Esophagus muscularis mucosa (tissue), 4 donors: ENCODE results near the gene PHACTR4. TPM values are rescaled to one million over a fixed set of nuclear protein-coding genes. Genes with fewer than 3 reads are reported as not detected.

Experiments used
- DNase-seq: peaks from one replicate; pipeline ENCODE4 v3.0.0-alpha.2; 2017; ENCODE audit errors: extremely low spot score
- H3K27ac ChIP-seq, 4 donors: fragments of 200-600 bp; sonication (generic); replicated peaks in 1 of 4; 1 replicate in 3 of 4; 2 replicates in 1 of 4; pipeline ENCODE4 v1.5.1; 2016 to 2019; ENCODE audit warnings: mild to moderate bottlenecking in 1 of 4
- H3K27me3 ChIP-seq, 4 donors: fragments of 200-600 bp; sonication (generic); one replicate each; pipeline versions ENCODE4 v1.5.1 to v1.6.0; 2016 to 2019
- H3K36me3 ChIP-seq, 4 donors: fragments of 200-600 bp; sonication (generic); one replicate each; pipeline ENCODE4 v1.5.1; 2016 to 2019
- H3K4me1 ChIP-seq, 4 donors: fragments of 200-600 bp; sonication (generic); one replicate each; pipeline ENCODE4 v1.5.1; 2016 to 2019
- H3K4me3 ChIP-seq, 4 donors: fragments of 200-600 bp; sonication (generic); 1 replicate in 2 of 4; 2 replicates in 2 of 4; pipeline ENCODE4 v1.5.1; 2016 to 2019; ENCODE audit warnings: mild to moderate bottlenecking in 4 of 4, moderate library complexity in 1 of 4
- H3K9me3 ChIP-seq, 4 donors: fragments of 200-600 bp; sonication (generic); 1 replicate in 3 of 4; 2 replicates in 1 of 4; pipeline ENCODE4 v1.5.1; 2016 to 2019
- CTCF ChIP-seq, 3 experiments: fragments of 200-600 bp in 2 of 3; fragments of 450-650 bp in 1 of 3; sonication (generic) in 2 of 3; IDR thresholded peaks; one replicate each; pipeline ENCODE4 v1.5.1; 2017 to 2019; ENCODE audit warnings: antibody characterized with exemption in 3 of 3, mild to moderate bottlenecking in 2 of 3, moderate library complexity in 1 of 3
- EP300 ChIP-seq: sonication (generic); formaldehyde crosslinking; IDR thresholded peaks from one replicate; pipeline ENCODE4 v1.6.1; 2017; ENCODE audit warnings: antibody characterized with exemption
- POLR2A ChIP-seq: fragments of 450-650 bp; IDR thresholded peaks from one replicate; pipeline ENCODE4 v1.6.1; 2017; ENCODE audit warnings: antibody characterized with exemption, moderate library complexity, mild to moderate bottlenecking, low read depth
- POLR2AphosphoS5 ChIP-seq, 2 donors: sonication (generic); formaldehyde crosslinking; IDR thresholded peaks; one replicate each; pipeline ENCODE4 v1.6.1; 2017; ENCODE audit warnings: antibody characterized with exemption in 2 of 2
- WGBS: methylation state at CpG from one replicate; pipeline ENCODE4 v1.1.5; 2018; 5-methylcytosine and 5-hydroxymethylcytosine counted together
- intact Hi-C: fragments of 100-400 bp; cut with DNase I; formaldehyde crosslinking; loops from one replicate; pipeline ENCODE4 v1.15.1; 2023
- total RNA-seq, 4 donors: library from RNA; depleted of rRNA; stranded (reverse); fragments of >200 nt; gene quantifications; one replicate each; pipeline versions ENCODE4 v1.1.0 to v1.2.1, GENCODE V29; 2016

PHACTR4 gene
- total RNA-seq, 4 donors from 2014 or later = 21.0 to 32.4 (median 27.7) TPM

GRCh38 chr1:28426831-28427230, 57.3 kb downstream of the PHACTR4 start:
- 100% methylated on average over 1 of the region's 1 CpG for WGBS
- no peaks in the 10 kb centered on the region for H3K9me3 ChIP-seq
- H3K27me3 ChIP-seq = no peaks in the 10 kb centered on the region
- H3K4me3 ChIP-seq = no peak overlapping the region
- intact Hi-C loops = no loop called here
- TF ChIP-seq POLR2A = no peak
- TF ChIP-seq CTCF (IDR thresholded peaks at IDR 0.05) = no peak
- TF ChIP-seq POLR2AphosphoS5 (IDR thresholded peaks at IDR 0.05) = no peak
- TF ChIP-seq EP300 = no peak
- H3K36me3 ChIP-seq = peaks cover 0 to 13% (median 5%) of the 10 kb centered on the region in 4 donors
- no peak overlapping the region for H3K27ac ChIP-seq
- H3K4me1 ChIP-seq = no peaks in the 10 kb centered on the region
- DNase-seq = no peak

GRCh38 chr1:28428012-28428411, 58.5 kb downstream of the PHACTR4 start:
- 78% methylated on average over 1 of the region's 1 CpG for WGBS
- Histone ChIP-seq H3K4me3 (no peak overlapping the region), H3K9me3 (no peaks in the 10 kb centered on the region), H3K4me1 (no peaks in the 10 kb centered on the region), H3K27ac (no peak overlapping the region), H3K36me3 (peaks cover 0 to 13% (median 5%) of the 10 kb centered on the region in 4 donors), H3K27me3 (no peaks in the 10 kb centered on the region)
- intact Hi-C loops = no loop called here
- TF ChIP-seq CTCF (IDR thresholded peaks at IDR 0.05) = no peak
- no peak for TF ChIP-seq POLR2AphosphoS5 (IDR thresholded peaks at IDR 0.05)
- TF ChIP-seq POLR2A = no peak
- TF ChIP-seq EP300 = no peak
- no peak for DNase-seq

GRCh38 chr1:28428990-28429520, 59.5 kb downstream of the PHACTR4 start:
- TF ChIP-seq EP300 = no peak
- TF ChIP-seq CTCF (IDR thresholded peaks at IDR 0.05) = no peak
- TF ChIP-seq POLR2AphosphoS5 (IDR thresholded peaks at IDR 0.05) = no peak
- no peak for TF ChIP-seq POLR2A
- 86% methylated on average over 6 of the region's 6 CpGs for WGBS
- intact Hi-C loops = no loop called here
- Histone ChIP-seq H3K27ac (no peak overlapping the region), H3K4me3 (no peak overlapping the region), H3K36me3 (peaks cover 0 to 12% (median 5%) of the 10 kb centered on the region in 4 donors), H3K4me1 (peaks cover 0 to 7% (median 0%) of the 10 kb centered on the region in 4 donors), H3K27me3 (no peaks in the 10 kb centered on the region), H3K9me3 (no peaks in the 10 kb centered on the region)
- no peak for DNase-seq

- H3K4me1 ChIP-seq = peaks cover 16 to 35% (median 26%) of the 10 kb centered on the region in 4 donors
- no peaks in the 10 kb centered on the region for H3K36me3 ChIP-seq
- intact Hi-C loops = no loop called here
- no peaks in the 10 kb centered on the region for H3K27me3 ChIP-seq
- H3K9me3 ChIP-seq = no peaks in the 10 kb centered on the region
- DNase-seq = no peak
- no peak overlapping the region for H3K4me3 ChIP-seq
- TF ChIP-seq EP300 (no peak), POLR2AphosphoS5 (IDR thresholded peaks at IDR 0.05) (no peak), CTCF (IDR thresholded peaks at IDR 0.05) (no peak), POLR2A (no peak)
- WGBS = 100% methylated on average over 2 of the region's 2 CpGs
- H3K27ac ChIP-seq = no peak overlapping the region
These were observed 66.8 kb downstream of the PHACTR4 start for GRCh38 chr1:28436211-28436769.
